HepG2 (cell line): ENCODE data around the gene PRKAR1B. TPM values are rescaled to one million over a fixed set of nuclear protein-coding genes. Genes with fewer than 3 reads are reported as not detected.

Experiments
- ATAC-seq: fragments of 200-7000 bp; cut with Tn5 transposase; 3 replicates; pipeline ENCODE4 v1.9.1; 2020; ENCODE audit warnings: mild to moderate bottlenecking, moderate library complexity
- BruUV-seq: library from RNA; stranded (reverse); fragments of 400-500 nt; replicated peaks from 2 replicates; lab custom pipeline; 2021; lab: Mats Ljungman, UMichigan
- CTCF ChIA-PET: fragments of 300-600 bp; formaldehyde crosslinking; extraction: SDS; loops from one replicate; lab custom pipeline; 2021; ENCODE audit warnings: low total read pairs, inconsistent platforms, low intra/inter-chr PET ratio; lab: Yijun Ruan, JAX
- POLR2A ChIA-PET: fragments of 350-600 bp; sonication (Branson Sonifier 250); formaldehyde crosslinking; loops from one replicate; lab custom pipeline; 2020; ENCODE audit warnings: antibody characterized with exemption, inconsistent platforms; lab: Yijun Ruan, JAX
- DNase-seq: peaks from one replicate; pipeline ENCODE4 v3.0.0-alpha.2; 2015; ENCODE audit warnings: low spot score
- FAIRE-seq: peaks from 3 replicates; lab custom pipeline; 2011; peaks lifted over from hg19 to GRCh38; lab: Jason Lieb, UNC
- H2AFZ ChIP-seq: one replicate; pipeline ENCODE4 v1.6.1; 2011; ENCODE audit warnings: low read length, inconsistent platforms
- H3K27ac ChIP-seq: fragments of 300-600 bp; 3 replicates; pipeline ENCODE4 v1.8.0; 2011; ENCODE audit warnings: mixed run types, mild to moderate bottlenecking, mixed read lengths, low read length, inconsistent platforms; ENCODE audit not compliant: insufficient read depth; ENCODE audit errors: extremely low read length
- H3K27me3 ChIP-seq, 2 experiments: fragments of 200-600 bp in 1 of 2; 2 replicates in 1 of 2; 3 replicates in 1 of 2; pipeline versions ENCODE4 v1.6.0 to v1.8.0; 2011; ENCODE audit warnings: low read length in 2 of 2, mild to moderate bottlenecking in 2 of 2, moderate library complexity in 2 of 2, inconsistent platforms in 1 of 2; ENCODE audit not compliant: insufficient read depth in 2 of 2, control insufficient read depth in 1 of 2
- H3K36me3 ChIP-seq, 2 experiments: fragments of 200-600 bp in 1 of 2; replicated peaks in 1 of 2; 2 replicates in 1 of 2; 3 replicates in 1 of 2; pipeline versions ENCODE4 v1.5.1 to v1.8.0; 2011; ENCODE audit warnings: low read length in 2 of 2, inconsistent platforms in 1 of 2; ENCODE audit not compliant: insufficient read depth in 2 of 2, control insufficient read depth in 1 of 2
- H3K4me1 ChIP-seq: 2 replicates; pipeline ENCODE4 v1.5.1; 2012; ENCODE audit warnings: low read length, inconsistent platforms; ENCODE audit not compliant: insufficient read depth
- H3K4me2 ChIP-seq: 2 replicates; pipeline ENCODE4 v1.6.0; 2011; ENCODE audit warnings: low read depth, low read length, inconsistent platforms
- H3K4me3 ChIP-seq, 3 experiments: fragments of 200-600 bp in 1 of 3; sonication (generic), shearing (Covaris generic) in 1 of 3; replicated peaks in 1 of 3; 2 replicates each; pipeline ENCODE4 v1.5.1; 2011 to 2016; ENCODE audit warnings: low read length in 3 of 3, inconsistent platforms in 2 of 3, low read depth in 2 of 3, mild to moderate bottlenecking in 2 of 3, control low read depth in 1 of 3, mixed read lengths in 1 of 3; ENCODE audit not compliant: insufficient read depth in 1 of 3
- H3K79me2 ChIP-seq: one replicate; pipeline ENCODE4 v1.6.1; 2011; ENCODE audit warnings: low read length, inconsistent platforms; ENCODE audit not compliant: insufficient read depth
- H3K9ac ChIP-seq: 2 replicates; pipeline ENCODE4 v1.6.0; 2011; ENCODE audit warnings: mild to moderate bottlenecking, low read depth, low read length, inconsistent platforms; ENCODE audit not compliant: insufficient read depth
- H3K9me3 ChIP-seq: 2 replicates; pipeline ENCODE4 v1.5.1; 2012; ENCODE audit warnings: mild to moderate bottlenecking, low read length
- H4K20me1 ChIP-seq: 2 replicates; pipeline ENCODE4 v1.6.0; 2011; ENCODE audit warnings: inconsistent platforms, mild to moderate bottlenecking, low read length, moderate library complexity; ENCODE audit not compliant: insufficient read depth
- FOXJ3 ChIP-seq: sonication (generic); formaldehyde crosslinking; IDR thresholded peaks from 2 replicates; pipeline ENCODE4 v1.4.0; 2020; ENCODE audit warnings: missing genetic modification reagents, mild to moderate bottlenecking, borderline replicate concordance
- HHEX ChIP-seq: IDR thresholded peaks from 2 replicates; pipeline ENCODE4 v1.6.1; 2016; ENCODE audit warnings: control low read depth
- JDP2 ChIP-seq: sonication (generic); formaldehyde crosslinking; IDR thresholded peaks from 2 replicates; pipeline ENCODE4 v1.8.1; 2022; ENCODE audit warnings: missing genetic modification reagents, borderline replicate concordance
- MLXIP ChIP-seq: sonication (generic); formaldehyde crosslinking; IDR thresholded peaks from 2 replicates; pipeline ENCODE4 v1.9.0; 2021; ENCODE audit warnings: missing genetic modification reagents, borderline replicate concordance
- MTF2 ChIP-seq: sonication (generic); formaldehyde crosslinking; IDR thresholded peaks from 2 replicates; pipeline ENCODE4 v1.5.0; 2020; ENCODE audit warnings: missing genetic modification reagents, borderline replicate concordance
- NCOA5 ChIP-seq: sonication (generic); formaldehyde crosslinking; IDR thresholded peaks from 2 replicates; pipeline ENCODE4 v1.4.0; 2020; ENCODE audit warnings: missing genetic modification reagents
- RBAK ChIP-seq: sonication (generic); formaldehyde crosslinking; IDR thresholded peaks from 2 replicates; pipeline ENCODE4 v1.5.1; 2020; ENCODE audit warnings: mild to moderate bottlenecking, missing genetic modification reagents
- RXRB ChIP-seq: IDR thresholded peaks from 2 replicates; pipeline ENCODE4 v1.6.1; 2016; ENCODE audit warnings: borderline replicate concordance, missing genetic modification reagents, missing compliant biosample characterization
- SKI ChIP-seq: fragments of 450-650 bp; IDR thresholded peaks from one replicate; pipeline ENCODE4 v1.6.1; 2018; ENCODE audit warnings: mild to moderate bottlenecking; ENCODE audit not compliant: partially characterized antibody
- ZFP1 ChIP-seq: IDR thresholded peaks from 2 replicates; pipeline ENCODE4 v1.6.1; 2016
- ZMYM3 ChIP-seq: sonication (generic); formaldehyde crosslinking; IDR thresholded peaks from 2 replicates; pipeline ENCODE4 v1.5.1; 2020; ENCODE audit warnings: mild to moderate bottlenecking, missing genetic modification reagents
- ZNF138 ChIP-seq: sonication (generic); formaldehyde crosslinking; IDR thresholded peaks from 2 replicates; pipeline ENCODE4 v1.5.0; 2020; ENCODE audit warnings: mild to moderate bottlenecking, low read depth, missing genetic modification reagents
- ZNF160 ChIP-seq: sonication (generic); formaldehyde crosslinking; IDR thresholded peaks from 2 replicates; pipeline ENCODE4 v1.8.0; 2022; ENCODE audit warnings: mild to moderate bottlenecking, inconsistent platforms, missing genetic modification reagents
- ZNF329 ChIP-seq: sonication (generic); formaldehyde crosslinking; IDR thresholded peaks from 2 replicates; pipeline ENCODE4 v1.9.0; 2021; ENCODE audit warnings: low read depth, mild to moderate bottlenecking, missing genetic modification reagents
- ZNF333 ChIP-seq: sonication (generic); formaldehyde crosslinking; IDR thresholded peaks from 2 replicates; pipeline ENCODE4 v1.4.0; 2020; ENCODE audit warnings: mild to moderate bottlenecking, missing genetic modification reagents, borderline replicate concordance
- WGBS: methylation state at CpG from one replicate; pipeline ENCODE4 v1.1.6; 2017; ENCODE audit warnings: low lambda C conversion rate; 5-methylcytosine and 5-hydroxymethylcytosine counted together
- in situ Hi-C: cut with HindIII; loops from 2 replicates; pipeline ENCODE4 v1.10.0; 2017; ENCODE audit warnings: low pct_unique_long_range_greater_than_20kb; ENCODE audit not compliant: extremely low pct_ligation_motif_present
- intact Hi-C: fragments of 100-400 bp; cut with micrococcal nuclease; formaldehyde crosslinking; loops from one replicate; pipeline ENCODE4 v1.10.0; 2022; ENCODE audit not compliant: unreplicated experiment
- polyA plus RNA-seq, 8 experiments: library from polyadenylated mRNA; depleted of rRNA in 3 of 8; stranded (reverse) in 7 of 8; unstranded in 1 of 8; fragments of >200 nt; fragmentation: Illumina TruSeq in 4 of 8; extraction: Trizol in 4 of 8; gene quantifications; 2 replicates each; pipeline versions ENCODE4 v1.2.1 to v1.2.3, GENCODE V29; 2011 to 2016; ENCODE audit warnings: low read depth in 4 of 8, missing spikeins in 1 of 8, mixed read lengths in 1 of 8; ENCODE audit not compliant: insufficient read depth in 1 of 8
- total RNA-seq, 5 experiments: library from RNA; depleted of rRNA; stranded (reverse); fragments of >200 nt; fragmentation: Illumina TruSeq; extraction: Trizol; gene quantifications; 2 replicates each; pipeline ENCODE4 v1.2.3, GENCODE V29; 2016; ENCODE audit warnings: low read depth in 1 of 5

The PRKAR1B gene
- total and polyA plus RNA-seq, 2 of the 13 experiments (the other 11 are each of a cell fraction or from before 2014, with no cell fraction given) = 7.9 to 28.2 TPM

GRCh38 chr7:586494-586893 is 140.6 kb downstream of the PRKAR1B start:
- Histone ChIP-seq H3K9ac (no peak overlapping the region), H3K4me3 (no peak overlapping the region), H3K4me2 (no peak overlapping the region), H3K27me3 (no peaks in the 10 kb centered on the region), H3K27ac (no peak overlapping the region), H3K79me2 (no peaks in the 10 kb centered on the region), H3K9me3 (no peaks in the 10 kb centered on the region), H3K36me3 (peaks cover 16 to 52% of the 10 kb centered on the region in 2 experiments; a peak in 4 of 5 replicates)
- BruUV-seq = no TSS peak
- no peak for ATAC-seq
- POLR2A ChIA-PET = no interaction called here
- intact Hi-C loops = no loop called here
- no peak for FAIRE-seq
- TF ChIP-seq RXRB (CRISPR knock-in tag) (no peak), RBAK (CRISPR knock-in tag) (peak; percentile 74)
- TF ChIP-seq, all 625 proteins: peak for 1
- Histone ChIP-seq H2AFZ (no peak overlapping the region), H4K20me1 (no peaks in the 10 kb centered on the region), H3K4me1 (no peaks in the 10 kb centered on the region)
- 100% methylated on average over 4 of the region's 4 CpGs for WGBS
- DNase-seq = no peak
- in situ Hi-C loops = no loop called here
- CTCF ChIA-PET = no interaction called here

GRCh38 chr7:585873-586272 is 141.2 kb downstream of the PRKAR1B start:
- H3K4me1 ChIP-seq = no peaks in the 10 kb centered on the region
- FAIRE-seq = no peak
- H4K20me1 ChIP-seq = no peaks in the 10 kb centered on the region
- H3K36me3 ChIP-seq = peaks cover 13 to 52% of the 10 kb centered on the region in 2 experiments; a peak in 4 of 5 replicates
- no peak for DNase-seq
- no peak overlapping the region for H3K27ac ChIP-seq
- H3K4me2 ChIP-seq = no peak overlapping the region
- no peak for ATAC-seq
- WGBS = 79% methylated on average over 6 of the region's 6 CpGs
- no peak overlapping the region for H3K9ac ChIP-seq
- no peak overlapping the region for H3K4me3 ChIP-seq
- H2AFZ ChIP-seq = no peak overlapping the region
- CTCF ChIA-PET = no interaction called here
- BruUV-seq = no TSS peak
- H3K79me2 ChIP-seq = no peaks in the 10 kb centered on the region
- in situ Hi-C loops (no loop called here), intact Hi-C loops (no loop called here)
- no peaks in the 10 kb centered on the region for H3K27me3 ChIP-seq
- no peaks in the 10 kb centered on the region for H3K9me3 ChIP-seq
- POLR2A ChIA-PET = no interaction called here
- TF ChIP-seq ZNF329 (CRISPR knock-in tag) = no peak
- no peak for TF ChIP-seq ZMYM3
- no peak for TF ChIP-seq MTF2 (CRISPR knock-in tag)
- TF ChIP-seq ZNF160 (CRISPR knock-in tag) = no peak
- no peak for TF ChIP-seq ZNF138 (CRISPR knock-in tag)
- no peak for TF ChIP-seq JDP2 (CRISPR knock-in tag)
- no peak for TF ChIP-seq SKI
- no peak for TF ChIP-seq ZFP1 (CRISPR knock-in tag)
- no peak for TF ChIP-seq MLXIP (CRISPR knock-in tag)
- TF ChIP-seq NCOA5 = no peak
- TF ChIP-seq FOXJ3 (CRISPR knock-in tag) = no peak
- TF ChIP-seq HHEX = no peak
- TF ChIP-seq ZNF333 = no peak
- no peak for TF ChIP-seq RBAK (CRISPR knock-in tag)
